Mucosa of rectum (tissue), 2 donors: ENCODE data around the gene EFR3B.

Experiments used
- H3K27ac ChIP-seq, 2 donors: one replicate each; pipeline ENCODE4 v1.7.0; 2013; ENCODE audit warnings: inconsistent platforms in 2 of 2, low read depth in 2 of 2, low read length in 2 of 2
- H3K27me3 ChIP-seq, 2 donors: one replicate each; pipeline ENCODE4 v1.7.0; 2013; ENCODE audit warnings: low read length in 2 of 2; ENCODE audit not compliant: control insufficient read depth in 2 of 2, insufficient read depth in 2 of 2
- H3K36me3 ChIP-seq, 2 donors: one replicate each; pipeline ENCODE4 v1.7.0; 2013; ENCODE audit warnings: low read length in 2 of 2; ENCODE audit not compliant: control insufficient read depth in 2 of 2, insufficient read depth in 2 of 2
- H3K4me1 ChIP-seq, 2 donors: one replicate each; pipeline ENCODE4 v1.7.0; 2013; ENCODE audit warnings: low read length in 2 of 2, mild to moderate bottlenecking in 1 of 2; ENCODE audit not compliant: control insufficient read depth in 2 of 2, insufficient read depth in 2 of 2
- H3K4me3 ChIP-seq, 2 donors: one replicate each; pipeline ENCODE4 v1.7.0; 2013; ENCODE audit warnings: low read length in 2 of 2
- H3K9ac ChIP-seq, 2 donors: one replicate each; pipeline ENCODE4 v1.7.0; 2013; ENCODE audit warnings: low read length in 2 of 2, low read depth in 1 of 2, mild to moderate bottlenecking in 1 of 2
- H3K9me3 ChIP-seq, 2 donors: one replicate each; pipeline ENCODE4 v1.7.0; 2013; ENCODE audit warnings: low read length in 2 of 2; ENCODE audit not compliant: control insufficient read depth in 2 of 2
- donor health status: healthy.
- donor health status: Normal muscosa, but diverticular disease.

Gene EFR3B

DNA sequence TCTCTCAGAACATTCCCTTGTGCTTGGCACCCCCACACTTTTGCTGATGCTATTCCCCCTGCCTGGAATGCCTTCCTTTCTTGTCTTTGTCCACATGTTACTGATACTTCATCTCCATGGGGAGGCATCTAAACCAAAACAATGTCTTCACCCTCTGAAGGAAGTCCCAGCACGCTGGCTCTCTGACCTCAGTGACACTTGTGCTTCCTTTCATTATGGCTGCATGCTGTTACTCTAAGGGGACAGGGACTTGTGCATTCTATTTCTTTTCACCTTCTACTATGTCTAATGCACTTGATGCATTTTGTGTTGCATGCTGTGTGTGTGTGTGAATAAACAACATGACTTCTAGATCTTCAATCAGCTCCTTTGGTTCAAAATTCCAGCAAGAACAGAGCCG, 24.6 kb downstream of the EFR3B start:
- no peaks in the 10 kb centered on the region for H3K4me1 ChIP-seq
- no peaks in the 10 kb centered on the region for H3K27me3 ChIP-seq
- no peak overlapping the region for H3K9ac ChIP-seq
- no peaks in the 10 kb centered on the region for H3K9me3 ChIP-seq
- H3K4me3 ChIP-seq: no peak overlapping the region
- no peaks in the 10 kb centered on the region for H3K36me3 ChIP-seq
- H3K27ac ChIP-seq: no peak overlapping the region

GRCh38 chr2:25068217-25068616, 26.3 kb downstream of the EFR3B start:
- no peaks in the 10 kb centered on the region for H3K9me3 ChIP-seq
- no peaks in the 10 kb centered on the region for H3K36me3 ChIP-seq
- no peak overlapping the region for H3K9ac ChIP-seq
- H3K27ac ChIP-seq: no peak overlapping the region
- no peak overlapping the region for H3K4me3 ChIP-seq
- H3K4me1 ChIP-seq: no peaks in the 10 kb centered on the region
- no peaks in the 10 kb centered on the region for H3K27me3 ChIP-seq

- Histone ChIP-seq H3K4me3 (no peak overlapping the region), H3K27me3 (no peaks in the 10 kb centered on the region), H3K36me3 (no peaks in the 10 kb centered on the region), H3K4me1 (no peaks in the 10 kb centered on the region), H3K27ac (no peak overlapping the region), H3K9me3 (no peaks in the 10 kb centered on the region), H3K9ac (no peak overlapping the region)
Measured at GRCh38 chr2:25071966-25072365, 30.1 kb downstream of the EFR3B start.

- Histone ChIP-seq H3K27ac (no peak overlapping the region), H3K9ac (no peak overlapping the region)
Measured at GRCh38 chr2:25072606-25073005, 30.7 kb downstream of the EFR3B start.

GRCh38 chr2:25073025-25073424, 31.1 kb downstream of the EFR3B start:
- no peaks in the 10 kb centered on the region for H3K36me3 ChIP-seq
- H3K4me1 ChIP-seq: no peaks in the 10 kb centered on the region
- H3K27ac ChIP-seq: no peak overlapping the region
- H3K4me3 ChIP-seq: no peak overlapping the region
- no peaks in the 10 kb centered on the region for H3K27me3 ChIP-seq
- H3K9me3 ChIP-seq: no peaks in the 10 kb centered on the region
- no peak overlapping the region for H3K9ac ChIP-seq

More at GRCh38 chr2:25072606-25073005, 30.7 kb downstream of the EFR3B start:
- Histone ChIP-seq H3K4me1 (no peaks in the 10 kb centered on the region), H3K4me3 (no peak overlapping the region), H3K9me3 (no peaks in the 10 kb centered on the region), H3K27me3 (no peaks in the 10 kb centered on the region), H3K36me3 (no peaks in the 10 kb centered on the region)

- Histone ChIP-seq H3K9me3 (no peaks in the 10 kb centered on the region), H3K9ac (no peak overlapping the region), H3K36me3 (no peaks in the 10 kb centered on the region), H3K27ac (no peak overlapping the region), H3K4me1 (peaks cover 0 to 4% of the 10 kb centered on the region in 2 donors), H3K27me3 (no peaks in the 10 kb centered on the region), H3K4me3 (no peak overlapping the region)
Measured at GRCh38 chr2:25073914-25074313, 32.0 kb downstream of the EFR3B start.

- H3K9me3 ChIP-seq: no peaks in the 10 kb centered on the region
- no peaks in the 10 kb centered on the region for H3K36me3 ChIP-seq
- H3K9ac ChIP-seq: no peak overlapping the region
- H3K4me1 ChIP-seq: peaks cover 0 to 4% of the 10 kb centered on the region in 2 donors
- no peak overlapping the region for H3K27ac ChIP-seq
- no peak overlapping the region for H3K4me3 ChIP-seq
- H3K27me3 ChIP-seq: peaks cover 0 to under 1% of the 10 kb centered on the region in 2 donors
Measured at GRCh38 chr2:25074826-25075225, 33.0 kb downstream of the EFR3B start.

GRCh38 chr2:25076749-25077148, 34.9 kb downstream of the EFR3B start:
- no peaks in the 10 kb centered on the region for H3K36me3 ChIP-seq
- H3K4me1 ChIP-seq: peaks cover 0 to 4% of the 10 kb centered on the region in 2 donors
- H3K27me3 ChIP-seq: peaks cover 0 to 2% of the 10 kb centered on the region in 2 donors
- no peaks in the 10 kb centered on the region for H3K9me3 ChIP-seq
- H3K4me3 ChIP-seq: no peak overlapping the region
- H3K9ac ChIP-seq: no peak overlapping the region
- H3K27ac ChIP-seq: no peak overlapping the region

DNA sequence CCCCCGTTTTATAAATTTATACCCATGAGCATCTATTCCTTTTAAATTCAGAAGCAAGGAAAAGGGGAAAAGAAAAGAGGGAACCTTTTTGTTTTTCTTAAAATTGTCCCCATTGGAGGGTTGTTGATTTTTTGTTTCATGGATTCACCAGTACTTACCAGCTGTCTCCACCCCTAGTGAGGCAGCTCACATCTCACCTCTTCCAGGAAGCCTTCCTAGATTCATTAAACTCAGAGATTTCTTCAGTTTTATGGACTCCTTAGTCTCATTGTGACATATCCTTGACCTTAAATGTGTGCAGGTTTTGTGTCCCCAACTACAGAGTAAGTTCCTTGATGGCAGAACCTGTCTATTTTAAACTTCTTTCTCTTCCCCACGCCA, 35.9 kb downstream of the EFR3B start:
- H3K4me3 ChIP-seq: no peak overlapping the region
- H3K27ac ChIP-seq: no peak overlapping the region
- no peak overlapping the region for H3K9ac ChIP-seq
- peaks cover 0 to 4% of the 10 kb centered on the region in 2 donors for H3K4me1 ChIP-seq
- H3K36me3 ChIP-seq: no peaks in the 10 kb centered on the region
- H3K27me3 ChIP-seq: peaks cover 0 to 2% of the 10 kb centered on the region in 2 donors
- H3K9me3 ChIP-seq: no peaks in the 10 kb centered on the region

DNA sequence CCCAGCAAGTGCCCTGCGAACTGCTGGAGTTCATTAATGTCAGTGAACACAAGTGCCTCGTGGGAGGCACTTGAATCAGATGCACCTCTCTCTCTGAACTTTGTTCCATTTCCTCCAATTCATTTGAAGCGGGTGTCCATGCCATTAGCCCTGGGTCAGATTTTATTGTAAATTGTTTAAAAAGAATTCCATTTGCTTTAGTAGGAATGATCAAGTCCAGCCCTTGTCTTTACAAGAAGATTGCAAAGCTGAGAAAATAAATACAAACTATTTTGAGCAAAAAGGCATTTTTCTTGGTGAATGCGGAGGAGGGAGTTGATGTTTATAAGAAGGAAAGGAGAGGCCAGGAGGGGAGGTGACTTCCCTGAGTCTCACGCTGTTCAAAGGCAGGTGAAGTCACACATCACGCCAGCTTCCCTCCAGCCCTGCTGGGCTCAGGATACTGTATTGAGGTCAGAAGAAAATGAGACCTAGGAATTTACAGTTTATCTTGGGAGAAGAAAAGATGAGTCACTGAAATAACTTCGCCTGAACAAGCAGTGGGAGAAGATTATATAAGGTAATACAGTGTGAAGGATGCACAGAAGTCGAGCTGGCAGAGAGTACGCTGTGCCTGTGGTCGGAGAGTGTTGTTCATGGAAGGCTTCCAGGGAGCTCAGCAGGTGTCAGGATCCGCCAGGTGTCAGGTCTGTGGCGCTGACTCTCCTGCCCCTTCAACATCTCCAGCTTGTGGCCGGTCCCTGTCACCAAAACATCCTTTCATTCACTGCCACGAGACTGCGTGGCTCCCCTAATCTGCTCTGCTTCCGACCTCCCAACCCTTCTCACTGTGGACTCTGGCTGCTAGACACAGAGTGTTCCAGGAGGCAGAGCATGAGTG, 36.5 kb downstream of the EFR3B start:
- Histone ChIP-seq H3K27me3 (peaks cover 0 to 2% of the 10 kb centered on the region in 2 donors), H3K4me1 (peaks cover 0 to 4% of the 10 kb centered on the region in 2 donors), H3K4me3 (no peak overlapping the region), H3K9ac (no peak overlapping the region), H3K27ac (no peak overlapping the region), H3K36me3 (no peaks in the 10 kb centered on the region), H3K9me3 (no peaks in the 10 kb centered on the region)
